SK-N-SH (cell line): ENCODE results near the gene JMJD8.

Experiments used
- MEF2A ChIP-seq: IDR thresholded peaks from 2 replicates; pipeline ENCODE4 v1.4.0; 2012; ENCODE audit warnings: low read depth, borderline replicate concordance
- TF ChIP-seq, protein P1 (sequence below): fragments of 200-600 bp; sonication (generic); IDR thresholded peaks from 2 replicates; pipeline ENCODE4 v1.6.1; 2017; ENCODE audit warnings: antibody characterized with exemption, mild to moderate bottlenecking, moderate library complexity

GRCh38 chr16:636206-637080, 47.7 kb downstream of the JMJD8 start, which contains the start of gene METTL26:
- TF ChIP-seq, protein P1, sequence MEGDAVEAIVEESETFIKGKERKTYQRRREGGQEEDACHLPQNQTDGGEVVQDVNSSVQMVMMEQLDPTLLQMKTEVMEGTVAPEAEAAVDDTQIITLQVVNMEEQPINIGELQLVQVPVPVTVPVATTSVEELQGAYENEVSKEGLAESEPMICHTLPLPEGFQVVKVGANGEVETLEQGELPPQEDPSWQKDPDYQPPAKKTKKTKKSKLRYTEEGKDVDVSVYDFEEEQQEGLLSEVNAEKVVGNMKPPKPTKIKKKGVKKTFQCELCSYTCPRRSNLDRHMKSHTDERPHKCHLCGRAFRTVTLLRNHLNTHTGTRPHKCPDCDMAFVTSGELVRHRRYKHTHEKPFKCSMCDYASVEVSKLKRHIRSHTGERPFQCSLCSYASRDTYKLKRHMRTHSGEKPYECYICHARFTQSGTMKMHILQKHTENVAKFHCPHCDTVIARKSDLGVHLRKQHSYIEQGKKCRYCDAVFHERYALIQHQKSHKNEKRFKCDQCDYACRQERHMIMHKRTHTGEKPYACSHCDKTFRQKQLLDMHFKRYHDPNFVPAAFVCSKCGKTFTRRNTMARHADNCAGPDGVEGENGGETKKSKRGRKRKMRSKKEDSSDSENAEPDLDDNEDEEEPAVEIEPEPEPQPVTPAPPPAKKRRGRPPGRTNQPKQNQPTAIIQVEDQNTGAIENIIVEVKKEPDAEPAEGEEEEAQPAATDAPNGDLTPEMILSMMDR, result no peak
- no peak for TF ChIP-seq MEF2A
